Lung (tissue), 12 donors: Measurements from ENCODE around the gene SLC66A3. TPM values are rescaled to one million over a fixed set of nuclear protein-coding genes. Genes with fewer than 3 reads are reported as not detected.

Source experiments
- ATAC-seq: fragments of 200-7000 bp; cut with Tn5 transposase; one replicate; pipeline ENCODE4 v1.9.1; 2020; ENCODE audit warnings: moderate number of reproducible peaks; ENCODE audit not compliant: insufficient read depth, low FRiP score
- DNase-seq, 3 donors: peaks; one replicate each; pipeline ENCODE4 v3.0.0-alpha.2; 2013 to 2017
- H3K27ac ChIP-seq, 2 donors: one replicate each; pipeline ENCODE4 v1.5.1; 2013; ENCODE audit warnings: mild to moderate bottlenecking in 2 of 2, moderate library complexity in 2 of 2, control low read depth in 1 of 2, inconsistent platforms in 1 of 2, low read depth in 1 of 2, low read length in 1 of 2
- H3K27me3 ChIP-seq, 3 donors: one replicate each; pipeline ENCODE4 v1.5.1; 2013; ENCODE audit warnings: low read length in 2 of 3; ENCODE audit not compliant: control insufficient read depth in 3 of 3, insufficient read depth in 3 of 3
- H3K36me3 ChIP-seq, 4 donors: one replicate each; pipeline ENCODE4 v1.5.1; 2013; ENCODE audit warnings: low read length in 4 of 4, mild to moderate bottlenecking in 1 of 4, moderate library complexity in 1 of 4; ENCODE audit not compliant: control insufficient read depth in 4 of 4, insufficient read depth in 4 of 4
- H3K4me1 ChIP-seq, 5 donors: one replicate each; pipeline ENCODE4 v1.5.1; 2013; ENCODE audit warnings: low read length in 5 of 5, mild to moderate bottlenecking in 2 of 5, moderate library complexity in 1 of 5; ENCODE audit not compliant: control insufficient read depth in 5 of 5, insufficient read depth in 5 of 5
- H3K4me3 ChIP-seq: one replicate; pipeline ENCODE4 v1.5.1; 2013; ENCODE audit warnings: mild to moderate bottlenecking, control low read depth, moderate library complexity
- H3K9ac ChIP-seq, 2 donors: one replicate each; pipeline ENCODE4 v1.5.1; 2013; ENCODE audit warnings: low read length in 2 of 2, control low read depth in 1 of 2; ENCODE audit not compliant: insufficient read depth in 1 of 2
- H3K9me3 ChIP-seq, 4 donors: one replicate each; pipeline ENCODE4 v1.5.1; 2013; ENCODE audit warnings: low read length in 3 of 4, mild to moderate bottlenecking in 1 of 4, moderate library complexity in 1 of 4; ENCODE audit not compliant: control insufficient read depth in 4 of 4, insufficient read depth in 3 of 4
- WGBS, 2 donors: extraction: QIAGEN DNeasy Blood & Tissue Kit; methylation state at CpG; one replicate each; pipeline ENCODE4 v1.1.7; 2013; 5-methylcytosine and 5-hydroxymethylcytosine counted together
- polyA plus RNA-seq, 2 donors: library from polyadenylated mRNA; stranded (reverse); fragments of 200-250 nt; gene quantifications; one replicate each; pipeline ENCODE4 v1.2.1, GENCODE V29; 2013
- total RNA-seq, 2 donors: library from RNA; depleted of rRNA in 1 of 2; stranded (reverse); fragments of >200 nt in 1 of 2; gene quantifications; one replicate each; pipeline ENCODE4 v1.2.1, GENCODE V29; 2014 to 2021
- TF ChIP-seq, protein P1 (sequence below): IDR thresholded peaks from 2 replicates; pipeline ENCODE4 v1.5.1; 2012; ENCODE audit warnings: mild to moderate bottlenecking; ENCODE audit errors: control extremely low read depth, extremely low read depth
- donor health status: control.
- donor health status: control.
- donor health status: Bipolar disorder and iron deficiency.
- donor health status: healthy.
- donor health status: DM: yes; HTN: yes; CAD: no.

Gene SLC66A3
- total and polyA plus RNA-seq, 4 donors, result 17.6 to 27.4 (median 22.3) TPM

DNA sequence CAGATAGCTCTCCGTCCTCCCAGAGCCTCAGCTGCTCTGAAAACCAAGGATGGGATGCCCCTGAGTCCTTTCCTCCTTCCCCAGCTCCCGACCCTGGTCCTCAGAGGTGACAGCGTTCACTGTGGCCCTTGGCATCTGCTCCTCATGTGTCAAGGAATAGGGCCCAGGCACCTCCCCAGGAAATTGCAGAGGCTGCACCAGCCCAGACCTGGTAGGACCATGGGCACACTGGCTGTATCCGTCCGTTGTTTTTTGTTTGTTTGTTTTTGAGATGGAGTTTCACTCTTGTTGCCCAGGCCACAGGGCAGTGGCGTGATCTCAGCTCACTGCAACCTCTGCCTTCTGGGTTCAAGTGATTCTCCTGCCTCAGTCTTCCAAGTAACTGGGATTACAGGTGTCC is 37.5 kb upstream of the SLC66A3 start:
- TF ChIP-seq, protein P1, sequence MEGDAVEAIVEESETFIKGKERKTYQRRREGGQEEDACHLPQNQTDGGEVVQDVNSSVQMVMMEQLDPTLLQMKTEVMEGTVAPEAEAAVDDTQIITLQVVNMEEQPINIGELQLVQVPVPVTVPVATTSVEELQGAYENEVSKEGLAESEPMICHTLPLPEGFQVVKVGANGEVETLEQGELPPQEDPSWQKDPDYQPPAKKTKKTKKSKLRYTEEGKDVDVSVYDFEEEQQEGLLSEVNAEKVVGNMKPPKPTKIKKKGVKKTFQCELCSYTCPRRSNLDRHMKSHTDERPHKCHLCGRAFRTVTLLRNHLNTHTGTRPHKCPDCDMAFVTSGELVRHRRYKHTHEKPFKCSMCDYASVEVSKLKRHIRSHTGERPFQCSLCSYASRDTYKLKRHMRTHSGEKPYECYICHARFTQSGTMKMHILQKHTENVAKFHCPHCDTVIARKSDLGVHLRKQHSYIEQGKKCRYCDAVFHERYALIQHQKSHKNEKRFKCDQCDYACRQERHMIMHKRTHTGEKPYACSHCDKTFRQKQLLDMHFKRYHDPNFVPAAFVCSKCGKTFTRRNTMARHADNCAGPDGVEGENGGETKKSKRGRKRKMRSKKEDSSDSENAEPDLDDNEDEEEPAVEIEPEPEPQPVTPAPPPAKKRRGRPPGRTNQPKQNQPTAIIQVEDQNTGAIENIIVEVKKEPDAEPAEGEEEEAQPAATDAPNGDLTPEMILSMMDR, result no peak
- Histone ChIP-seq H3K4me1 (peaks cover 0 to 3% (median 0%) of the 10 kb centered on the region in 5 donors), H3K9me3 (peaks cover 0 to 3% (median 0%) of the 10 kb centered on the region in 4 donors), H3K4me3 (no peak overlapping the region), H3K27me3 (no peaks in the 10 kb centered on the region), H3K27ac (no peak overlapping the region), H3K9ac (no peak overlapping the region), H3K36me3 (no peaks in the 10 kb centered on the region)
- ATAC-seq (no peak), DNase-seq (no peak)
- WGBS, 2 donors, result 86 to 87% methylated on average over 6 of the region's 6 CpGs

DNA sequence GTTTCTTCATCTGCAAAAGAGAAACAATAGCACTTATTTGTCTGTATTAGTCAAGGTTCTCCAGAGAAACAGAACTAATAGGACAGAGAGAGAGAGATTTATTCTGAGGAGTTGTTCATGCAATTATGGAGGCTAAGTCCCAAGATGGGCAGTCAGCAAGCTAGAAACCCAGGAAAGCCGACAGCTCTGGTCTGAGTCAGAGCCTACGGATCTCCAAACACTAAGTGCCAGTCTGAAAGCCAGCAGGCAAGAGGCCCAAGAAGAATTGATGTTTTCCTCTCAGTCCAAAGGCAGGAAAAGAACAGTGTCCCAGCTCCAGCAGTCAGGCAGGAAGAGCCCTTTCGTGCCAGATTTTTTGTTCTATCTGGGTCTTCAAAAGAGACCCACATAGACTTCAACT is 36.5 kb upstream of the SLC66A3 start:
- H3K4me3 ChIP-seq, result no peak overlapping the region
- no peaks in the 10 kb centered on the region for H3K36me3 ChIP-seq
- H3K9me3 ChIP-seq, result no peaks in the 10 kb centered on the region
- TF ChIP-seq, protein P1, result no peak
- 77% methylated on average over 3 of the region's 3 CpGs for WGBS, 2 donors
- DNase-seq, result no peak
- H3K9ac ChIP-seq, result no peak overlapping the region
- ATAC-seq, result no peak
- no peaks in the 10 kb centered on the region for H3K27me3 ChIP-seq
- H3K27ac ChIP-seq, result no peak overlapping the region
- H3K4me1 ChIP-seq, result peaks cover 0 to 3% (median 0%) of the 10 kb centered on the region in 5 donors

DNA sequence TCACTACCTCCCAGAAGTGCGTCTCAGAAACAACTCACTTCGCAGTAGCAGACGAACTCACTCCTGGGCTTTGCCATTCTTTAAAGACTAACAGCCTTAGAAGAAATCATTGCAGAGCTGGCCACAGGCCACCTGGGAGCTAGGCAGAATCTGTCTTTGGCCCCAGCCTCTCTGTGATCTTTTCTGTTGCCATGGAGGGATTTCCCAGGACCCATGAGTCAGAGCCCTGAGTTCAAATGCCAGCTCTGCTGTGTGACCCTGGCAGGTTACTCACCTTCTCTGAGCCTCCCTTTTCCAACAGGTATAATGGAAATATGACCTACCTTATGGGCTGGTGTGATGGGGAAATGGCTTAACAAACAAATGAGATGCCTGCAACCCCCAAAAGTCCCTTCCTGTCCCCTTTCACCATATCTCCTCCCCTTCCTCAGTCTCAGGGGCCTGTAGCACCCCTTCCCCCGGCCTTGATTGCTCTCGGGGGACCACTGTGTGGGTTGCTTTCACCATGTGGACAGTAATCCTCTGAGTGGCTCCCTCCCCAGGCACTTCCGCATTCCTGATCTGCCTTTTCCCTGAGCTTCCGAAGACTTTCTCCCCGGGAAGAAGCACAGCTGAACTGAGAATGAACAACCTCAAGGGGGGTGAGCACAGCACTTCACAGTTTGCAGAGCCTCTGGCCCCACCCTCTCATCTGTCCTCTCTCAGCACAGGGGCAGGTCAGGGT is 34.0 kb upstream of the SLC66A3 start:
- DNase-seq (no peak), ATAC-seq (no peak)
- Histone ChIP-seq H3K36me3 (no peaks in the 10 kb centered on the region), H3K4me3 (no peak overlapping the region), H3K9me3 (peaks cover 0 to 1% (median 0%) of the 10 kb centered on the region in 4 donors), H3K4me1 (peaks cover 0 to 3% (median 0%) of the 10 kb centered on the region in 5 donors), H3K9ac (no peak overlapping the region), H3K27me3 (peaks cover 0 to 3% (median 0%) of the 10 kb centered on the region in 3 donors), H3K27ac (no peak overlapping the region)
- TF ChIP-seq, protein P1, result no peak
- WGBS, 2 donors, result 58 to 62% methylated on average over 8 of the region's 8 CpGs
